Neuronal stem cell (in vitro differentiated cells): ENCODE measurements around the gene FYN.

Experiments
- DNase-seq: peaks from one replicate; pipeline ENCODE4 v3.0.0-alpha.2; 2013; ENCODE audit warnings: low spot score
- H2AFZ ChIP-seq: one replicate; pipeline ENCODE4 v1.6.1; 2013; ENCODE audit warnings: mild to moderate bottlenecking, low read length, inconsistent platforms
- H2AK5ac ChIP-seq: 2 replicates; pipeline ENCODE4 v1.6.1; 2013; ENCODE audit warnings: low read depth, mild to moderate bottlenecking, inconsistent platforms, low read length, moderate library complexity, mixed read lengths
- H2BK120ac ChIP-seq: 2 replicates; pipeline ENCODE4 v1.6.1; 2013; ENCODE audit warnings: low read depth, mild to moderate bottlenecking, inconsistent platforms, low read length, moderate library complexity, mixed read lengths
- H2BK12ac ChIP-seq: one replicate; pipeline ENCODE4 v1.6.1; 2013; ENCODE audit warnings: low read length, inconsistent platforms
- H2BK15ac ChIP-seq: 2 replicates; pipeline ENCODE4 v1.6.1; 2013; ENCODE audit warnings: mild to moderate bottlenecking, low read length, inconsistent platforms, mixed read lengths
- H2BK5ac ChIP-seq: one replicate; pipeline ENCODE4 v1.6.1; 2013; ENCODE audit warnings: inconsistent platforms, mild to moderate bottlenecking, low read length, moderate library complexity
- H3K14ac ChIP-seq: one replicate; pipeline ENCODE4 v1.6.1; 2013; ENCODE audit warnings: low read length, inconsistent platforms
- H3K18ac ChIP-seq: 2 replicates; pipeline ENCODE4 v1.6.1; 2013; ENCODE audit warnings: low read length, inconsistent platforms
- H3K23ac ChIP-seq: 2 replicates; pipeline ENCODE4 v1.6.1; 2013; ENCODE audit warnings: low read depth, mild to moderate bottlenecking, mixed read lengths, low read length, inconsistent platforms; ENCODE audit not compliant: poor library complexity
- H3K27ac ChIP-seq: replicated peaks from 3 replicates; pipeline ENCODE4 v1.5.1; 2013; ENCODE audit warnings: low read length, inconsistent platforms
- H3K27me3 ChIP-seq, 3 experiments: 2 replicates each; pipeline ENCODE4 v1.6.1; 2013; ENCODE audit warnings: low read length in 3 of 3, mild to moderate bottlenecking in 2 of 3, inconsistent platforms in 1 of 3, low read depth in 1 of 3, mixed read lengths in 1 of 3, moderate library complexity in 1 of 3; ENCODE audit not compliant: control insufficient read depth in 3 of 3, insufficient read depth in 3 of 3
- H3K36me3 ChIP-seq, 2 donors: replicated peaks in 1 of 2; 2 replicates each; pipeline ENCODE4 v1.6.1; 2013; ENCODE audit warnings: low read length in 2 of 2; ENCODE audit not compliant: control insufficient read depth in 2 of 2, insufficient read depth in 2 of 2
- H3K4ac ChIP-seq: 2 replicates; pipeline ENCODE4 v1.6.1; 2013; ENCODE audit warnings: inconsistent platforms, mild to moderate bottlenecking, low read length, moderate library complexity
- H3K4me1 ChIP-seq, 2 donors: 1 replicate in 1 of 2; 2 replicates in 1 of 2; pipeline ENCODE4 v1.6.1; 2013; ENCODE audit warnings: low read length in 2 of 2, low read depth in 1 of 2; ENCODE audit not compliant: control insufficient read depth in 2 of 2, insufficient read depth in 1 of 2
- H3K4me2 ChIP-seq: one replicate; pipeline ENCODE4 v1.6.1; 2013; ENCODE audit warnings: mild to moderate bottlenecking, low read length, inconsistent platforms; ENCODE audit not compliant: insufficient read depth, poor library complexity, severe bottlenecking
- H3K4me3 ChIP-seq, 2 donors: 2 replicates each; pipeline ENCODE4 v1.5.1; 2013; ENCODE audit warnings: low read length in 2 of 2, mild to moderate bottlenecking in 2 of 2, inconsistent platforms in 1 of 2, moderate library complexity in 1 of 2
- H3K79me1 ChIP-seq: one replicate; pipeline ENCODE4 v1.6.1; 2013; ENCODE audit warnings: low read depth, mild to moderate bottlenecking, inconsistent platforms, low read length, moderate library complexity
- H3K9ac ChIP-seq: one replicate; pipeline ENCODE4 v1.6.1; 2013; ENCODE audit warnings: mild to moderate bottlenecking, low read depth, low read length, inconsistent platforms; ENCODE audit not compliant: poor library complexity
- H3K9me3 ChIP-seq, 2 donors: replicated peaks in 1 of 2; 2 replicates each; pipeline versions ENCODE3 to v1.6.1; 2013; ENCODE audit warnings: low read length in 2 of 2, mild to moderate bottlenecking in 2 of 2, inconsistent platforms in 1 of 2, low read depth in 1 of 2, mixed read lengths in 1 of 2, moderate library complexity in 1 of 2; ENCODE audit not compliant: control insufficient read depth in 2 of 2, insufficient read depth in 1 of 2
- H4K8ac ChIP-seq: one replicate; pipeline ENCODE4 v1.6.1; 2013; ENCODE audit warnings: low read depth, mild to moderate bottlenecking, inconsistent platforms, low read length, moderate library complexity
- H4K91ac ChIP-seq: one replicate; pipeline ENCODE4 v1.6.1; 2013; ENCODE audit warnings: low read length, low read depth, mild to moderate bottlenecking, inconsistent platforms; ENCODE audit not compliant: poor library complexity
- WGBS, 2 donors: extraction: QIAGEN DNeasy Blood & Tissue Kit; methylation state at CpG; one replicate each; pipeline ENCODE4 v1.1.7; 2013; ENCODE audit warnings: missing lambda C conversion rate in 2 of 2, mixed read lengths in 1 of 2; ENCODE audit not compliant: insufficient read length in 2 of 2, insufficient replicate concordance in 1 of 2; ENCODE audit errors: extremely low coverage in 2 of 2; 5-methylcytosine and 5-hydroxymethylcytosine counted together

The FYN gene

GRCh38 chr6:111775145-111775922 is 97.9 kb downstream of the FYN start:
- no peak overlapping the region for H4K8ac ChIP-seq
- H3K27me3 ChIP-seq, result no peaks in the 10 kb centered on the region
- no peak overlapping the region for H3K4ac ChIP-seq
- H2BK15ac ChIP-seq, result no peak overlapping the region
- no peak overlapping the region for H2BK5ac ChIP-seq
- H4K91ac ChIP-seq, result no peak overlapping the region
- H3K27ac ChIP-seq, result no peak overlapping the region
- no peak for DNase-seq
- H2BK120ac ChIP-seq, result no peak overlapping the region
- peaks cover 0 to 11% of the 10 kb centered on the region in 2 donors for H3K4me1 ChIP-seq
- peaks cover 2 to 88% of the 10 kb centered on the region in 2 donors for H3K36me3 ChIP-seq
- H3K79me1 ChIP-seq, result no peaks in the 10 kb centered on the region
- no peak overlapping the region for H2AFZ ChIP-seq
- no CpG with 5 or more reads among the region's 8 CpGs for WGBS, 2 donors
- no peak overlapping the region for H3K9ac ChIP-seq
- no peak overlapping the region for H3K4me3 ChIP-seq
- H3K23ac ChIP-seq, result no peak overlapping the region
- no peak overlapping the region for H3K18ac ChIP-seq
- H3K4me2 ChIP-seq, result no peak overlapping the region
- no peak overlapping the region for H2BK12ac ChIP-seq
- H3K9me3 ChIP-seq, result peaks cover 0 to 10% of the 10 kb centered on the region in 2 donors
- H2AK5ac ChIP-seq, result no peak overlapping the region
- no peak overlapping the region for H3K14ac ChIP-seq

DNA sequence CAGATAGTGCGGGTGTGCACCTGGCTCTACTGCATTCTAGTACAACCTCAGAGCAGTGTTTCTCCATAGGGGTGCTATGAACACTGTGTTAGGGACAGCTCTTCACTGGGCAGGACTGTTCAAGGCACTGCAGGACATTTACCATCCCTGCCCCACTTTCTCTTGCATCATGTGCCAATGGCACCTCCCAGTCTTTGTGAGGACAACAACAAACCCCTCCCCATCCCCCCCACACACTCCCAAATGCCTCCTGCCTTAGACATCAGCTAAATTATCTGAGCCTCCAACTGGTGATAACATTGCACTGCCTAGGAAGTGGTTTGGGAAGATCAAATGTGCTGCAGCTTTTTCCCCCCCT is 98.9 kb downstream of the FYN start:
- Histone ChIP-seq H4K91ac (no peak overlapping the region), H3K4me2 (no peak overlapping the region), H3K23ac (no peak overlapping the region), H3K36me3 (peaks cover 2 to 88% of the 10 kb centered on the region in 2 donors), H2BK120ac (no peak overlapping the region), H3K14ac (no peak overlapping the region), H2AFZ (no peak overlapping the region), H3K27me3 (no peaks in the 10 kb centered on the region), H2BK5ac (no peak overlapping the region), H2AK5ac (no peak overlapping the region), H3K4ac (no peak overlapping the region), H3K4me3 (no peak overlapping the region), H3K79me1 (no peaks in the 10 kb centered on the region), H2BK15ac (no peak overlapping the region), H4K8ac (no peak overlapping the region), H3K9ac (no peak overlapping the region), H2BK12ac (no peak overlapping the region), H3K9me3 (peaks cover 0 to 10% of the 10 kb centered on the region in 2 donors), H3K27ac (no peak overlapping the region), H3K18ac (no peak overlapping the region), H3K4me1 (peaks cover 0 to 11% of the 10 kb centered on the region in 2 donors)
- no peak for DNase-seq
- no CpG with 5 or more reads among the region's 1 CpG for WGBS, 2 donors

GRCh38 chr6:111773501-111774345 is 99.5 kb downstream of the FYN start:
- no peak overlapping the region for H2AK5ac ChIP-seq
- H2BK120ac ChIP-seq, result no peak overlapping the region
- H3K23ac ChIP-seq, result no peak overlapping the region
- H2BK5ac ChIP-seq, result no peak overlapping the region
- no peak overlapping the region for H2AFZ ChIP-seq
- H3K36me3 ChIP-seq, result peaks cover 2 to 88% of the 10 kb centered on the region in 2 donors
- peaks cover 0 to 10% of the 10 kb centered on the region in 2 donors for H3K9me3 ChIP-seq
- H4K91ac ChIP-seq, result no peak overlapping the region
- no peak overlapping the region for H4K8ac ChIP-seq
- no peaks in the 10 kb centered on the region for H3K27me3 ChIP-seq
- no peak overlapping the region for H3K4ac ChIP-seq
- peaks cover 0 to 11% of the 10 kb centered on the region in 2 donors for H3K4me1 ChIP-seq
- no peak overlapping the region for H3K27ac ChIP-seq
- H2BK12ac ChIP-seq, result no peak overlapping the region
- no peak overlapping the region for H3K18ac ChIP-seq
- H3K4me3 ChIP-seq, result no peak overlapping the region
- DNase-seq, result no peak
- H3K9ac ChIP-seq, result no peak overlapping the region
- WGBS, 2 donors, result no CpG with 5 or more reads among the region's 7 CpGs
- H3K4me2 ChIP-seq, result no peak overlapping the region
- no peak overlapping the region for H3K14ac ChIP-seq
- no peaks in the 10 kb centered on the region for H3K79me1 ChIP-seq
- H2BK15ac ChIP-seq, result no peak overlapping the region

DNA sequence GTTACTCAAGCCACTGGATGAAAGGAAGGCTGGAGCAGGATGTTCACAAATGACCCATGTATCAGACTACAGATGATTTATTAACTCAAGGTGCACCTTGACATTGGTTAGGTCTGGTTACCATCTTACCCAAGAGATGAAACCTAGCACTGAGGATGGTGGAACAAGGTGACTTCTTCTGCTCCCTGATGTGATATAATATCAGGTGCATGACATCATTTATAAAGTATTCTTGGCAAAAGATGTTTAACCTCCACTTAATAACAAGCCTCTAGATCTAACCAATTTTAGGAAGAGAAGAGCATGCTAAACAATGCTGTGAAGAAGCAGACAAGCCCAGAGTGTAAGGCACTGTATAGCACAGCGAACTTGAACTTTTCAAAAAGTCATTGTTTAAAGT is 100.9 kb downstream of the FYN start:
- Histone ChIP-seq H4K91ac (no peak overlapping the region), H3K9me3 (peaks cover 0 to 10% of the 10 kb centered on the region in 2 donors), H3K4me2 (no peak overlapping the region), H2BK120ac (no peak overlapping the region), H3K14ac (no peak overlapping the region), H3K27me3 (no peaks in the 10 kb centered on the region), H2AFZ (no peak overlapping the region), H4K8ac (no peak overlapping the region), H2AK5ac (no peak overlapping the region), H3K9ac (no peak overlapping the region), H3K27ac (no peak overlapping the region), H3K4me1 (peaks cover 0 to 9% of the 10 kb centered on the region in 2 donors), H3K4ac (no peak overlapping the region), H3K23ac (no peak overlapping the region), H2BK12ac (no peak overlapping the region), H2BK5ac (no peak overlapping the region), H3K36me3 (peaks cover 2 to 87% of the 10 kb centered on the region in 2 donors), H3K18ac (no peak overlapping the region), H2BK15ac (no peak overlapping the region), H3K79me1 (no peaks in the 10 kb centered on the region), H3K4me3 (no peak overlapping the region)
- WGBS, 2 donors, result no CpG with 5 or more reads among the region's 1 CpG
- no peak for DNase-seq
